ENCODE results near the gene VDAC2.

DNA sequence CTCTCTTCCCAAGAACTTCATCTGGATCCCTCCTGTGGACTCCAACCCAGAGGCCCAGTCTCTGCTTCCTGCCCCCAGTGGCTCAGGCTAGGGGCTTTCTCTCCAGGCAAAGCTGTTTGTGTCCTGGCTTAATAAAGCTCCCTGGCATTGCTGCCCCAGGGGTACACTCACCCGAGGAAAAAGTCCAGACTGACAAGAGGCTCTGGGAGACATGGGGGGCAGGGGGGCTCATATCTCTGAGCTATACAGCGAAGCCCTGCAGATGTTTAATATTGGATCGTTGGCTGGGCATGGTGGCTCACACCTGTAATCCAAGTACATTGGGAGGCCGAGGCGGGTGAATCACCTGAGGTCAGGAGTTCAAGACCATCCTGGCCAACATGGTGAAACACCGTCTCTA lies 35.9 kb downstream of the VDAC2 start:
- TF ChIP-seq, protein P1, sequence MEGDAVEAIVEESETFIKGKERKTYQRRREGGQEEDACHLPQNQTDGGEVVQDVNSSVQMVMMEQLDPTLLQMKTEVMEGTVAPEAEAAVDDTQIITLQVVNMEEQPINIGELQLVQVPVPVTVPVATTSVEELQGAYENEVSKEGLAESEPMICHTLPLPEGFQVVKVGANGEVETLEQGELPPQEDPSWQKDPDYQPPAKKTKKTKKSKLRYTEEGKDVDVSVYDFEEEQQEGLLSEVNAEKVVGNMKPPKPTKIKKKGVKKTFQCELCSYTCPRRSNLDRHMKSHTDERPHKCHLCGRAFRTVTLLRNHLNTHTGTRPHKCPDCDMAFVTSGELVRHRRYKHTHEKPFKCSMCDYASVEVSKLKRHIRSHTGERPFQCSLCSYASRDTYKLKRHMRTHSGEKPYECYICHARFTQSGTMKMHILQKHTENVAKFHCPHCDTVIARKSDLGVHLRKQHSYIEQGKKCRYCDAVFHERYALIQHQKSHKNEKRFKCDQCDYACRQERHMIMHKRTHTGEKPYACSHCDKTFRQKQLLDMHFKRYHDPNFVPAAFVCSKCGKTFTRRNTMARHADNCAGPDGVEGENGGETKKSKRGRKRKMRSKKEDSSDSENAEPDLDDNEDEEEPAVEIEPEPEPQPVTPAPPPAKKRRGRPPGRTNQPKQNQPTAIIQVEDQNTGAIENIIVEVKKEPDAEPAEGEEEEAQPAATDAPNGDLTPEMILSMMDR (IDR thresholded peaks at IDR 0.05; ENCODE audit: poor library complexity), result no peak
- TF ChIP-seq EZH2phosphoT487 (IDR thresholded peaks at IDR 0.05; ENCODE audit: low read depth, severe bottlenecking, unreplicated experiment), result no peak
